H54 (cell line): ENCODE data around the gene ELOVL4.

Experiments
- DNase-seq: peaks from one replicate; pipeline ENCODE4 v3.0.0; 2011; ENCODE audit warnings: low spot score, mixed read lengths; ENCODE audit not compliant: insufficient read length
- FAIRE-seq: peaks from 3 replicates; lab custom pipeline; 2011; peaks lifted over from hg19 to GRCh38; lab: Jason Lieb, UNC
- POLR2A ChIP-seq: IDR thresholded peaks from 2 replicates; pipeline ENCODE4 v1.6.1; 2011; ENCODE audit warnings: low read depth, mild to moderate bottlenecking, low read length

The ELOVL4 gene

GRCh38 chr6:79946272-79947190, 822 bp downstream of the ELOVL4 start:
- no peak for FAIRE-seq
- TF ChIP-seq POLR2A = no peak
- no peak for DNase-seq

GRCh38 chr6:79943133-79943532, 4.2 kb downstream of the ELOVL4 start:
- FAIRE-seq = no peak

GRCh38 chr6:79941489-79942151, 5.7 kb downstream of the ELOVL4 start:
- FAIRE-seq = peak; percentile 15
- DNase-seq = no peak
- no peak for TF ChIP-seq POLR2A

More at GRCh38 chr6:79943133-79943532, 4.2 kb downstream of the ELOVL4 start:
- TF ChIP-seq POLR2A = no peak
- no peak for DNase-seq

GRCh38 chr6:79928478-79928998, 18.8 kb downstream of the ELOVL4 start:
- no peak for FAIRE-seq
- TF ChIP-seq POLR2A = no peak
- no peak for DNase-seq

- no peak for TF ChIP-seq POLR2A
- no peak for DNase-seq
- no peak for FAIRE-seq
Measured at GRCh38 chr6:79927758-79928157, 19.6 kb downstream of the ELOVL4 start.

GRCh38 chr6:79923270-79923669, 24.1 kb downstream of the ELOVL4 start:
- TF ChIP-seq POLR2A = no peak
- DNase-seq (no peak), FAIRE-seq (no peak)

GRCh38 chr6:79922018-79922417, 25.3 kb downstream of the ELOVL4 start:
- no peak for TF ChIP-seq POLR2A
- no peak for DNase-seq
- FAIRE-seq = no peak

- DNase-seq (no peak), FAIRE-seq (no peak)
- TF ChIP-seq POLR2A = no peak
Measured at GRCh38 chr6:79913369-79913768, 34.0 kb downstream of the ELOVL4 start.

GRCh38 chr6:79911992-79912391, 35.4 kb downstream of the ELOVL4 start:
- no peak for FAIRE-seq
- DNase-seq = no peak
- TF ChIP-seq POLR2A = no peak

- no peak for TF ChIP-seq POLR2A
- FAIRE-seq = no peak
- no peak for DNase-seq
Measured at GRCh38 chr6:79909517-79909916, 37.8 kb downstream of the ELOVL4 start.

GRCh38 chr6:79902046-79902445, 45.3 kb downstream of the ELOVL4 start:
- FAIRE-seq (no peak), DNase-seq (no peak)
- no peak for TF ChIP-seq POLR2A

GRCh38 chr6:79898076-79898475, 49.3 kb downstream of the ELOVL4 start:
- no peak for TF ChIP-seq POLR2A
- FAIRE-seq (no peak), DNase-seq (no peak)

GRCh38 chr6:79896075-79896449, 51.3 kb downstream of the ELOVL4 start:
- DNase-seq = no peak
- no peak for FAIRE-seq
- TF ChIP-seq POLR2A = no peak

- DNase-seq (no peak), FAIRE-seq (no peak)
- no peak for TF ChIP-seq POLR2A
Measured at GRCh38 chr6:79895382-79896074, 51.8 kb downstream of the ELOVL4 start.
